ENCODE data around the gene MAGEA8. TPM values are rescaled to one million over a fixed set of nuclear protein-coding genes. Genes with fewer than 3 reads are reported as not detected.

The MAGEA8 gene
- total RNA-seq, 2 donors from 2014 or later, result not detected

- TF ChIP-seq CTCF (IDR thresholded peaks at IDR 0.05) (no peak), POLR2A (IDR thresholded peaks at IDR 0.05) (no peak)
- ATAC-seq, result no peak
- Histone ChIP-seq H3K36me3 (replicated peaks in 1 of 2; ENCODE audit: insufficient read depth in 1 of 2, low read depth in 2 of 2) (no peaks in the 10 kb centered on the region), H3K27me3 (no peaks in the 10 kb centered on the region), H3K4me3 (no peak overlapping the region), H3K9me3 (no peaks in the 10 kb centered on the region), H3K27ac (no peak overlapping the region), H3K4me1 (no peaks in the 10 kb centered on the region)
- 86 to 93% methylated on average over 3 of the region's 3 CpGs for WGBS, 2 donors
- DNase-seq, result no peak
- intact Hi-C loops (cut with DNase I), result no loop called here
These were observed 13.5 kb upstream of the MAGEA8 start for GRCh38 chrX:149867488-149867887.

- ATAC-seq (no peak), DNase-seq (no peak)
- Histone ChIP-seq H3K27ac (no peak overlapping the region), H3K9me3 (no peaks in the 10 kb centered on the region), H3K36me3 (replicated peaks in 1 of 2; ENCODE audit: insufficient read depth in 1 of 2, low read depth in 2 of 2) (no peaks in the 10 kb centered on the region), H3K4me1 (no peaks in the 10 kb centered on the region), H3K27me3 (no peaks in the 10 kb centered on the region), H3K4me3 (no peak overlapping the region)
- WGBS, 2 donors, result 78 to 100% methylated on average over 2 of the region's 2 CpGs
- intact Hi-C loops (cut with DNase I), result no loop called here
- TF ChIP-seq CTCF (IDR thresholded peaks at IDR 0.05) (no peak), POLR2A (IDR thresholded peaks at IDR 0.05) (no peak)
These were observed 10.1 kb upstream of the MAGEA8 start for GRCh38 chrX:149870840-149871239.

GRCh38 chrX:149871433-149871832, 9.6 kb upstream of the MAGEA8 start:
- 83% methylated on average over 2 of the region's 2 CpGs for WGBS, 2 donors
- H3K9me3 ChIP-seq, result no peaks in the 10 kb centered on the region
- no peaks in the 10 kb centered on the region for H3K36me3 ChIP-seq (replicated peaks in 1 of 2; ENCODE audit: insufficient read depth in 1 of 2, low read depth in 2 of 2)
- H3K27ac ChIP-seq, result no peak overlapping the region
- H3K4me3 ChIP-seq, result no peak overlapping the region
- H3K27me3 ChIP-seq, result no peaks in the 10 kb centered on the region
- DNase-seq (no peak), ATAC-seq (no peak)
- intact Hi-C loops (cut with DNase I), result no loop called here
- no peaks in the 10 kb centered on the region for H3K4me1 ChIP-seq
- no peak for TF ChIP-seq POLR2A (IDR thresholded peaks at IDR 0.05)
- TF ChIP-seq CTCF (IDR thresholded peaks at IDR 0.05), result no peak

GRCh38 chrX:149871940-149872339, 9.0 kb upstream of the MAGEA8 start:
- DNase-seq (peak in 3 of 4 donors; percentile 10 to 48 (median 17)), ATAC-seq (no peak)
- WGBS, 2 donors, result 40 to 60% methylated on average over 1 to 2 of the region's 3 CpGs
- no peak overlapping the region for H3K27ac ChIP-seq
- TF ChIP-seq POLR2A (IDR thresholded peaks at IDR 0.05) (no peak), CTCF (IDR thresholded peaks at IDR 0.05) (peak in 2 of 7 experiments; percentile 10 to 19)
- H3K36me3 ChIP-seq (replicated peaks in 1 of 2; ENCODE audit: insufficient read depth in 1 of 2, low read depth in 2 of 2), result no peaks in the 10 kb centered on the region
- no peaks in the 10 kb centered on the region for H3K4me1 ChIP-seq
- H3K27me3 ChIP-seq, result no peaks in the 10 kb centered on the region
- intact Hi-C loops (cut with DNase I), result no loop called here
- H3K4me3 ChIP-seq, result no peak overlapping the region
- no peaks in the 10 kb centered on the region for H3K9me3 ChIP-seq

- H3K9me3 ChIP-seq, result no peaks in the 10 kb centered on the region
- no peaks in the 10 kb centered on the region for H3K36me3 ChIP-seq (replicated peaks in 1 of 2; ENCODE audit: insufficient read depth in 1 of 2, low read depth in 2 of 2)
- ATAC-seq (no peak), DNase-seq (no peak)
- H3K27ac ChIP-seq, result no peak overlapping the region
- intact Hi-C loops (cut with DNase I), result no loop called here
- no peak for TF ChIP-seq CTCF (IDR thresholded peaks at IDR 0.05)
- H3K4me1 ChIP-seq, result no peaks in the 10 kb centered on the region
- H3K4me3 ChIP-seq, result no peak overlapping the region
- no peaks in the 10 kb centered on the region for H3K27me3 ChIP-seq
- WGBS, 2 donors, result 89 to 93% methylated on average over 1 of the region's 1 CpG
These were observed 3.8 kb upstream of the MAGEA8 start for GRCh38 chrX:149877157-149877556.

All from body of pancreas (tissue), 4 donors.